Suprapubic skin (tissue), 4 donors: ENCODE measurements around the gene IMMP2L. TPM values are rescaled to one million over a fixed set of nuclear protein-coding genes. Genes with fewer than 3 reads are reported as not detected.

Source experiments
- DNase-seq, 2 donors: peaks; one replicate each; pipeline ENCODE4 v3.0.0-alpha.2; 2019; ENCODE audit warnings: low spot score in 2 of 2
- H3K27ac ChIP-seq: fragments of 200-600 bp; sonication (generic); one replicate; pipeline ENCODE4 v1.5.1; 2019
- H3K27me3 ChIP-seq: fragments of 200-600 bp; sonication (generic); one replicate; pipeline ENCODE4 v1.5.1; 2019
- H3K36me3 ChIP-seq: fragments of 200-600 bp; sonication (generic); one replicate; pipeline ENCODE4 v1.5.1; 2019
- H3K4me1 ChIP-seq: fragments of 200-600 bp; sonication (generic); one replicate; pipeline ENCODE4 v1.5.1; 2019
- H3K4me3 ChIP-seq: fragments of 200-600 bp; sonication (generic); one replicate; pipeline ENCODE4 v1.5.1; 2019; ENCODE audit warnings: mild to moderate bottlenecking
- H3K9me3 ChIP-seq: fragments of 200-600 bp; sonication (generic); one replicate; pipeline ENCODE4 v1.5.1; 2019
- CTCF ChIP-seq, 2 donors: fragments of 200-600 bp in 1 of 2; fragments of 450-650 bp in 1 of 2; sonication (generic) in 1 of 2; IDR thresholded peaks; one replicate each; pipeline ENCODE4 v1.5.1; 2016 to 2019; ENCODE audit warnings: antibody characterized with exemption in 2 of 2, mild to moderate bottlenecking in 1 of 2, moderate library complexity in 1 of 2
- EP300 ChIP-seq: sonication (generic); formaldehyde crosslinking; IDR thresholded peaks from one replicate; pipeline ENCODE4 v1.6.1; 2017; ENCODE audit warnings: antibody characterized with exemption
- POLR2A ChIP-seq, 2 donors: fragments of 450-650 bp; IDR thresholded peaks; one replicate each; pipeline ENCODE4 v1.6.1; 2017; ENCODE audit warnings: antibody characterized with exemption in 2 of 2, mild to moderate bottlenecking in 2 of 2, moderate library complexity in 2 of 2
- POLR2AphosphoS5 ChIP-seq, 3 donors: sonication (generic); formaldehyde crosslinking; IDR thresholded peaks; one replicate each; pipeline ENCODE4 v1.6.1; 2017; ENCODE audit warnings: antibody characterized with exemption in 3 of 3
- WGBS: methylation state at CpG from one replicate; pipeline ENCODE4 v1.1.5; 2018; 5-methylcytosine and 5-hydroxymethylcytosine counted together
- total RNA-seq, 4 donors: library from RNA; depleted of rRNA; stranded (reverse); fragments of >200 nt; gene quantifications; one replicate each; pipeline ENCODE4 v1.1.0, GENCODE V29; 2016

IMMP2L gene
- total RNA-seq, 4 donors from 2014 or later: 10.6 to 20.6 (median 14.6) TPM

- H3K4me1 ChIP-seq: peaks cover 6% of the 10 kb centered on the region
- no peaks in the 10 kb centered on the region for H3K27me3 ChIP-seq
- H3K4me3 ChIP-seq: no peak overlapping the region
- no peaks in the 10 kb centered on the region for H3K9me3 ChIP-seq
- 48% methylated on average over 9 of the region's 9 CpGs for WGBS
- no peaks in the 10 kb centered on the region for H3K36me3 ChIP-seq
- DNase-seq: no peak
- TF ChIP-seq POLR2A (IDR thresholded peaks at IDR 0.05) (no peak), POLR2AphosphoS5 (IDR thresholded peaks at IDR 0.05) (no peak), EP300 (no peak), CTCF (IDR thresholded peaks at IDR 0.05) (no peak)
- no peak overlapping the region for H3K27ac ChIP-seq
Observed at GRCh38 chr7:111242141-111242755, 320.0 kb downstream of the IMMP2L start.

- WGBS: 89% methylated on average over 4 of the region's 4 CpGs
- H3K4me3 ChIP-seq: no peak overlapping the region
- H3K4me1 ChIP-seq: peaks cover 6% of the 10 kb centered on the region
- H3K27ac ChIP-seq: no peak overlapping the region
- TF ChIP-seq EP300 (no peak), CTCF (IDR thresholded peaks at IDR 0.05) (no peak), POLR2A (IDR thresholded peaks at IDR 0.05) (no peak)
- H3K36me3 ChIP-seq: no peaks in the 10 kb centered on the region
- H3K27me3 ChIP-seq: no peaks in the 10 kb centered on the region
- H3K9me3 ChIP-seq: no peaks in the 10 kb centered on the region
- DNase-seq: no peak
Observed at GRCh38 chr7:111240371-111240770, 321.9 kb downstream of the IMMP2L start.

- Histone ChIP-seq H3K36me3 (no peaks in the 10 kb centered on the region), H3K4me3 (no peak overlapping the region), H3K27ac (no peak overlapping the region), H3K9me3 (no peaks in the 10 kb centered on the region), H3K27me3 (no peaks in the 10 kb centered on the region), H3K4me1 (peaks cover 6% of the 10 kb centered on the region)
- WGBS: 82% methylated on average over 1 of the region's 1 CpG
- DNase-seq: no peak
- TF ChIP-seq POLR2A (IDR thresholded peaks at IDR 0.05): no peak
- no peak for TF ChIP-seq POLR2AphosphoS5 (IDR thresholded peaks at IDR 0.05)
- TF ChIP-seq CTCF (IDR thresholded peaks at IDR 0.05): no peak
- TF ChIP-seq EP300: no peak
Observed at GRCh38 chr7:111239437-111239836, 322.9 kb downstream of the IMMP2L start.

GRCh38 chr7:111238886-111239285, 323.4 kb downstream of the IMMP2L start:
- Histone ChIP-seq H3K9me3 (no peaks in the 10 kb centered on the region), H3K4me3 (no peak overlapping the region), H3K27ac (no peak overlapping the region), H3K27me3 (no peaks in the 10 kb centered on the region), H3K4me1 (peaks cover 6% of the 10 kb centered on the region), H3K36me3 (no peaks in the 10 kb centered on the region)
- DNase-seq: no peak
- whole genome bisulfite sequencing: 40% methylated on average over 1 of the region's 1 CpG
- TF ChIP-seq EP300 (no peak), CTCF (IDR thresholded peaks at IDR 0.05) (no peak), POLR2A (IDR thresholded peaks at IDR 0.05) (no peak), POLR2AphosphoS5 (IDR thresholded peaks at IDR 0.05) (no peak)

GRCh38 chr7:111235709-111236108, 326.6 kb downstream of the IMMP2L start:
- peaks cover 6% of the 10 kb centered on the region for H3K4me1 ChIP-seq
- no peaks in the 10 kb centered on the region for H3K27me3 ChIP-seq
- H3K27ac ChIP-seq: no peak overlapping the region
- no peak for TF ChIP-seq EP300
- no peak for TF ChIP-seq CTCF (IDR thresholded peaks at IDR 0.05)
- no peak for TF ChIP-seq POLR2AphosphoS5 (IDR thresholded peaks at IDR 0.05)
- TF ChIP-seq POLR2A (IDR thresholded peaks at IDR 0.05): no peak
- H3K4me3 ChIP-seq: no peak overlapping the region
- H3K36me3 ChIP-seq: no peaks in the 10 kb centered on the region
- H3K9me3 ChIP-seq: no peaks in the 10 kb centered on the region
- no peak for DNase-seq
